ENCODE data around the gene TSC22D2. TPM values are rescaled to one million over a fixed set of nuclear protein-coding genes. Genes with fewer than 3 reads are reported as not detected.

TSC22D2 gene
- total and polyA plus RNA-seq, 2 experiments from 2014 or later, result 34.9 to 38.8 TPM

GRCh38 chr3:150458001-150458400 lies 49.9 kb downstream of the TSC22D2 start:
- Histone ChIP-seq H4K20me1 (ENCODE audit: insufficient read depth, poor library complexity, severe bottlenecking) (peaks cover 22% of the 10 kb centered on the region), H3K4me2 (no peak overlapping the region), H3K4me1 (ENCODE audit: insufficient read depth) (no peaks in the 10 kb centered on the region), H3K36me3 (replicated peaks; ENCODE audit: insufficient read depth, low read depth) (peaks cover 15% of the 10 kb centered on the region), H2AFZ (no peak overlapping the region), H3K27me3 (no peaks in the 10 kb centered on the region), H3K9me2 (replicated peaks; ENCODE audit: insufficient read depth) (no peaks in the 10 kb centered on the region), H3K27ac (no peak overlapping the region), H3K4me3 (no peak overlapping the region), H3K79me2 (peaks cover 53% of the 10 kb centered on the region), H3K9me3 (ENCODE audit: low read depth) (no peaks in the 10 kb centered on the region)
- no peak for TF ChIP-seq EZH2 (IDR thresholded peaks at IDR 0.05; ENCODE audit: borderline replicate concordance)
- no peak for DNase-seq (ENCODE audit: low spot score)
- WGBS (ENCODE audit: low lambda C conversion rate, missing lambda C conversion rate), result 88% methylated on average over 3 of the region's 3 CpGs

GRCh38 chr3:150460484-150460883 lies 52.4 kb downstream of the TSC22D2 start:
- Histone ChIP-seq H3K36me3 (replicated peaks; ENCODE audit: insufficient read depth, low read depth) (peaks cover 18% of the 10 kb centered on the region), H3K4me1 (ENCODE audit: insufficient read depth) (no peaks in the 10 kb centered on the region), H3K9me2 (replicated peaks; ENCODE audit: insufficient read depth) (no peaks in the 10 kb centered on the region), H3K79me2 (peaks cover 28% of the 10 kb centered on the region), H3K4me3 (no peak overlapping the region), H3K9me3 (ENCODE audit: low read depth) (no peaks in the 10 kb centered on the region), H2AFZ (no peak overlapping the region), H4K20me1 (ENCODE audit: insufficient read depth, poor library complexity, severe bottlenecking) (peaks cover 7% of the 10 kb centered on the region), H3K27me3 (no peaks in the 10 kb centered on the region), H3K27ac (no peak overlapping the region), H3K4me2 (no peak overlapping the region)
- no peak for DNase-seq (ENCODE audit: low spot score)
- TF ChIP-seq EZH2 (IDR thresholded peaks at IDR 0.05; ENCODE audit: borderline replicate concordance), result no peak
- no peak for TF ChIP-seq EZH2phosphoT487 (IDR thresholded peaks at IDR 0.05; ENCODE audit: low read depth, severe bottlenecking, unreplicated experiment)
- no peak for TF ChIP-seq CTCF (IDR thresholded peaks at IDR 0.05; ENCODE audit: poor library complexity)
- 79% methylated on average over 1 of the region's 1 CpG for WGBS (ENCODE audit: low lambda C conversion rate, missing lambda C conversion rate)

GRCh38 chr3:150461399-150461798 lies 53.3 kb downstream of the TSC22D2 start:
- TF ChIP-seq CTCF (IDR thresholded peaks at IDR 0.05; ENCODE audit: poor library complexity) (no peak), EZH2phosphoT487 (IDR thresholded peaks at IDR 0.05; ENCODE audit: low read depth, severe bottlenecking, unreplicated experiment) (no peak), EZH2 (IDR thresholded peaks at IDR 0.05; ENCODE audit: borderline replicate concordance) (no peak)
- Histone ChIP-seq H3K27me3 (no peaks in the 10 kb centered on the region), H3K79me2 (peaks cover 19% of the 10 kb centered on the region), H2AFZ (no peak overlapping the region), H3K4me2 (no peak overlapping the region), H3K9me2 (replicated peaks; ENCODE audit: insufficient read depth) (no peaks in the 10 kb centered on the region), H3K4me3 (no peak overlapping the region), H3K36me3 (replicated peaks; ENCODE audit: insufficient read depth, low read depth) (peaks cover 18% of the 10 kb centered on the region), H3K9me3 (ENCODE audit: low read depth) (no peaks in the 10 kb centered on the region), H4K20me1 (ENCODE audit: insufficient read depth, poor library complexity, severe bottlenecking) (peaks cover 2% of the 10 kb centered on the region), H3K4me1 (ENCODE audit: insufficient read depth) (no peaks in the 10 kb centered on the region), H3K27ac (no peak overlapping the region)
- 79% methylated on average over 4 of the region's 4 CpGs for WGBS (ENCODE audit: low lambda C conversion rate, missing lambda C conversion rate)
- no peak for DNase-seq (ENCODE audit: low spot score)

GRCh38 chr3:150462108-150462507 lies 54.0 kb downstream of the TSC22D2 start:
- H3K27ac ChIP-seq, result no peak overlapping the region
- WGBS (ENCODE audit: low lambda C conversion rate, missing lambda C conversion rate), result 96% methylated on average over 1 of the region's 1 CpG
- H3K4me3 ChIP-seq, result no peak overlapping the region

More at GRCh38 chr3:150462108-150462507, 54.0 kb downstream of the TSC22D2 start:
- TF ChIP-seq EZH2phosphoT487 (IDR thresholded peaks at IDR 0.05; ENCODE audit: low read depth, severe bottlenecking, unreplicated experiment), result no peak
- TF ChIP-seq EZH2 (IDR thresholded peaks at IDR 0.05; ENCODE audit: borderline replicate concordance), result no peak
- no peak for TF ChIP-seq CTCF (IDR thresholded peaks at IDR 0.05; ENCODE audit: poor library complexity)
- Histone ChIP-seq H3K9me2 (replicated peaks; ENCODE audit: insufficient read depth) (no peaks in the 10 kb centered on the region), H3K9me3 (ENCODE audit: low read depth) (no peaks in the 10 kb centered on the region), H2AFZ (no peak overlapping the region), H3K79me2 (peaks cover 12% of the 10 kb centered on the region), H3K4me1 (ENCODE audit: insufficient read depth) (no peaks in the 10 kb centered on the region), H3K36me3 (replicated peaks; ENCODE audit: insufficient read depth, low read depth) (peaks cover 18% of the 10 kb centered on the region), H3K4me2 (no peak overlapping the region), H4K20me1 (ENCODE audit: insufficient read depth, poor library complexity, severe bottlenecking) (peaks cover 2% of the 10 kb centered on the region), H3K27me3 (no peaks in the 10 kb centered on the region)
- no peak for DNase-seq (ENCODE audit: low spot score)
